Neural cell (in vitro differentiated cells): ENCODE results near the gene HK1. TPM values are rescaled to one million over a fixed set of nuclear protein-coding genes. Genes with fewer than 3 reads are reported as not detected.

Experiments used
- H2AFZ ChIP-seq: fragments of 200-600, 300-800 bp; sonication (generic), shearing (Covaris generic); 2 replicates; pipeline ENCODE4 v1.6.0; 2014; ENCODE audit warnings: low read depth, mild to moderate bottlenecking, antibody characterized with exemption, low read length, moderate library complexity
- H3F3A ChIP-seq: fragments of 200-600 bp; shearing (Covaris generic); 2 replicates; pipeline ENCODE4 v1.6.1; 2016; ENCODE audit warnings: mild to moderate bottlenecking, moderate library complexity, mixed read lengths, antibody characterized with exemption, low read length; ENCODE audit not compliant: insufficient read depth, poor library complexity, severe bottlenecking
- H3K27ac ChIP-seq: fragments of 200-600, 300-800 bp; sonication (generic), shearing (Covaris generic); 2 replicates; pipeline ENCODE4 v1.5.1; 2014; ENCODE audit warnings: mild to moderate bottlenecking, low read length, moderate library complexity
- H3K27me3 ChIP-seq: fragments of 300-800, 200-600 bp; sonication (generic), shearing (Covaris generic); 2 replicates; pipeline ENCODE4 v1.6.0; 2014; ENCODE audit warnings: mild to moderate bottlenecking, low read depth, low read length, moderate library complexity; ENCODE audit not compliant: insufficient read depth
- H3K36me3 ChIP-seq: fragments of 300-800, 200-600 bp; sonication (generic), shearing (Covaris generic); 2 replicates; pipeline ENCODE4 v1.5.1; 2014; ENCODE audit warnings: mild to moderate bottlenecking, antibody characterized with exemption, low read length, moderate library complexity; ENCODE audit not compliant: insufficient read depth
- H3K4me2 ChIP-seq: fragments of 300-800, 200-600 bp; sonication (generic), shearing (Covaris generic); 2 replicates; pipeline ENCODE4 v1.6.0; 2014; ENCODE audit warnings: mild to moderate bottlenecking, low read length
- H3K4me3 ChIP-seq: fragments of 300-800, 200-600 bp; sonication (generic), shearing (Covaris generic); 2 replicates; pipeline ENCODE4 v1.5.1; 2014; ENCODE audit warnings: mild to moderate bottlenecking, low read length, moderate library complexity
- H3K79me2 ChIP-seq: fragments of 200-600 bp; shearing (Covaris generic); replicated peaks from 2 replicates; pipeline ENCODE4 v1.6.0; 2014; ENCODE audit warnings: mild to moderate bottlenecking, low read length, moderate library complexity; ENCODE audit not compliant: insufficient read depth
- H3K9ac ChIP-seq: fragments of 300-800, 200-600 bp; sonication (generic), shearing (Covaris generic); 2 replicates; pipeline ENCODE4 v1.6.1; 2016; ENCODE audit warnings: mild to moderate bottlenecking, low read length, mixed read lengths
- H3K9me2 ChIP-seq: fragments of 200-600 bp; shearing (Covaris generic); 2 replicates; pipeline ENCODE4 v1.6.1; 2016; ENCODE audit warnings: mild to moderate bottlenecking, low read length, mixed read lengths; ENCODE audit not compliant: insufficient read depth
- H3K9me3 ChIP-seq: fragments of 200-600, 300-800 bp; sonication (generic), shearing (Covaris generic); 2 replicates; pipeline ENCODE4 v1.6.1; 2016; ENCODE audit warnings: mild to moderate bottlenecking, mixed run types, low read length, moderate library complexity, mixed read lengths
- H4K20me1 ChIP-seq: fragments of 200-600 bp; shearing (Covaris generic); 2 replicates; pipeline ENCODE4 v1.6.1; 2016; ENCODE audit warnings: mild to moderate bottlenecking, mixed run types; ENCODE audit not compliant: insufficient read depth
- CTCF ChIP-seq: fragments of 450-650 bp; IDR thresholded peaks from 2 replicates; pipeline ENCODE4 v1.5.1; 2014; ENCODE audit warnings: antibody characterized with exemption, mild to moderate bottlenecking, moderate library complexity; ENCODE audit not compliant: poor library complexity, severe bottlenecking
- EP300 ChIP-seq: fragments of 450-650 bp; conservative IDR thresholded peaks from 2 replicates; pipeline ENCODE4 v1.6.1; 2014; ENCODE audit warnings: antibody characterized with exemption, mild to moderate bottlenecking, moderate library complexity; ENCODE audit not compliant: poor library complexity, severe bottlenecking
- EZH2 ChIP-seq: fragments of 200-600, 300-800 bp; shearing (Covaris generic), sonication (generic); IDR thresholded peaks from 2 replicates; pipeline ENCODE4 v1.6.1; 2014; ENCODE audit warnings: antibody characterized with exemption, low read length, borderline replicate concordance, mild to moderate bottlenecking; ENCODE audit not compliant: insufficient read depth, poor library complexity, severe bottlenecking
- MXI1 ChIP-seq: fragments of 450-650 bp; conservative IDR thresholded peaks from 2 replicates; pipeline ENCODE4 v1.6.1; 2014; ENCODE audit warnings: antibody characterized with exemption, mild to moderate bottlenecking; ENCODE audit not compliant: poor library complexity, severe bottlenecking
- POLR2AphosphoS5 ChIP-seq: IDR thresholded peaks from 2 replicates; pipeline ENCODE4 v1.6.1; 2012
- RAD21 ChIP-seq: fragments of 450-650 bp; conservative IDR thresholded peaks from 2 replicates; pipeline ENCODE4 v1.6.1; 2014; ENCODE audit warnings: antibody characterized with exemption, mild to moderate bottlenecking, moderate library complexity
- REST ChIP-seq: IDR thresholded peaks from 2 replicates; pipeline ENCODE4 v1.6.1; 2012; ENCODE audit warnings: borderline replicate concordance
- SMC3 ChIP-seq: fragments of 450-650 bp; conservative IDR thresholded peaks from 2 replicates; pipeline ENCODE4 v1.6.1; 2014; ENCODE audit warnings: antibody characterized with exemption, mild to moderate bottlenecking, moderate library complexity; ENCODE audit not compliant: poor library complexity
- TAF1 ChIP-seq: IDR thresholded peaks from 2 replicates; pipeline ENCODE4 v1.6.1; 2012; ENCODE audit warnings: low read depth
- polyA plus RNA-seq: library from polyadenylated mRNA; depleted of rRNA; stranded (reverse); fragments of >200 nt; gene quantifications from 2 replicates; pipeline ENCODE4 v1.2.3, GENCODE V29; 2014

HK1 gene
- polyA plus RNA-seq, 1 donor from 2014 or later: 60.5 TPM

GRCh38 chr10:69377933-69378332 lies 99.6 kb downstream of the HK1 start:
- peaks cover 10% of the 10 kb centered on the region for H3K36me3 ChIP-seq
- no peaks in the 10 kb centered on the region for H3K9me2 ChIP-seq
- H3K9me3 ChIP-seq: no peaks in the 10 kb centered on the region
- no peaks in the 10 kb centered on the region for H3K27me3 ChIP-seq
- H3K27ac ChIP-seq: no peak overlapping the region
- no peak overlapping the region for H3K4me3 ChIP-seq
- H3K4me2 ChIP-seq: no peak overlapping the region
- no peaks in the 10 kb centered on the region for H3F3A ChIP-seq
- H4K20me1 ChIP-seq: no peaks in the 10 kb centered on the region
- no peak overlapping the region for H2AFZ ChIP-seq
- no peaks in the 10 kb centered on the region for H3K79me2 ChIP-seq
- H3K9ac ChIP-seq: no peak overlapping the region
- TF ChIP-seq RAD21: no peak
- no peak for TF ChIP-seq MXI1
- TF ChIP-seq POLR2AphosphoS5: no peak
- TF ChIP-seq CTCF: no peak
- TF ChIP-seq SMC3: no peak
- no peak for TF ChIP-seq TAF1
- TF ChIP-seq EZH2: no peak
- TF ChIP-seq EP300: no peak
- no peak for TF ChIP-seq REST

GRCh38 chr10:69379800-69380199 lies 101.5 kb downstream of the HK1 start:
- no peaks in the 10 kb centered on the region for H3K79me2 ChIP-seq
- H3K27ac ChIP-seq: no peak overlapping the region
- TF ChIP-seq TAF1 (no peak), SMC3 (no peak), EZH2 (no peak), REST (no peak), CTCF (no peak), EP300 (no peak), POLR2AphosphoS5 (no peak), RAD21 (no peak)
- no peak overlapping the region for H3K4me3 ChIP-seq
- no peaks in the 10 kb centered on the region for H3F3A ChIP-seq
- H3K36me3 ChIP-seq: peaks cover 10% of the 10 kb centered on the region
- no peaks in the 10 kb centered on the region for H3K9me3 ChIP-seq
- no peaks in the 10 kb centered on the region for H3K27me3 ChIP-seq
- no peak overlapping the region for H3K4me2 ChIP-seq
- H3K9ac ChIP-seq: no peak overlapping the region
- no peaks in the 10 kb centered on the region for H4K20me1 ChIP-seq
- H2AFZ ChIP-seq: no peak overlapping the region
- no peaks in the 10 kb centered on the region for H3K9me2 ChIP-seq
